Astrocyte of the hippocampus (primary cell): ENCODE measurements around the gene GGT7.
"Not testable (repeated sequence)": the region's sequence is repeated elsewhere in the genome, so short reads cannot be mapped to it uniquely, and the experiment has no call there.

ENCODE experiments used
- DNase-seq: peaks from one replicate; pipeline ENCODE4 v3.0.0; 2011; ENCODE audit warnings: low read depth, low spot score

Gene GGT7

DNA sequence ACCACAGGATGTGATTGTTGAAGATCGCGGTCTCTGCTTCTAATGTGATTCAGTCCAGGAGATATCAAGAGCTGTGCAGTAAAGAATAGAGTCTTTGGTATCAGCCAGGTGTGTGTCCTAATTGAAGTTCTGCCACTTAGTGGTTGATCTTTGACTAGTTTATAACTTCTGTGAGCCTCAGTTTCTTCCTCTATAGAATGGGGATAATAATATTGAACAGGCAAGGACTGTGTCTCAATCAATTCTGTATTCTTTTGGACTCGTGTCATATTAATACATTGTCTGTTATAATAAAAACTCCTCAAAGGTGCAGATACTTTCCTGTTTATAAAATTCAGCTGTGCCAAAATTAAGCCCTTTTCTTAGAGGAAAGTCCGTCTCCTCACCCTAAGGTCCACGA, 24.1 kb downstream of the GGT7 start:
- no peak for DNase-seq

GRCh38 chr20:34843421-34843820, 29.2 kb downstream of the GGT7 start:
- no peak for DNase-seq

- DNase-seq, result no peak
These were observed 30.5 kb downstream of the GGT7 start for GRCh38 chr20:34842143-34842542.

GRCh38 chr20:34834459-34834893, 38.2 kb downstream of the GGT7 start:
- peak; percentile 48 for DNase-seq

- DNase-seq, result no peak
These were observed 40.7 kb downstream of the GGT7 start for GRCh38 chr20:34831936-34832335.

GRCh38 chr20:34829191-34829590, 43.5 kb downstream of the GGT7 start:
- no peak for DNase-seq

DNA sequence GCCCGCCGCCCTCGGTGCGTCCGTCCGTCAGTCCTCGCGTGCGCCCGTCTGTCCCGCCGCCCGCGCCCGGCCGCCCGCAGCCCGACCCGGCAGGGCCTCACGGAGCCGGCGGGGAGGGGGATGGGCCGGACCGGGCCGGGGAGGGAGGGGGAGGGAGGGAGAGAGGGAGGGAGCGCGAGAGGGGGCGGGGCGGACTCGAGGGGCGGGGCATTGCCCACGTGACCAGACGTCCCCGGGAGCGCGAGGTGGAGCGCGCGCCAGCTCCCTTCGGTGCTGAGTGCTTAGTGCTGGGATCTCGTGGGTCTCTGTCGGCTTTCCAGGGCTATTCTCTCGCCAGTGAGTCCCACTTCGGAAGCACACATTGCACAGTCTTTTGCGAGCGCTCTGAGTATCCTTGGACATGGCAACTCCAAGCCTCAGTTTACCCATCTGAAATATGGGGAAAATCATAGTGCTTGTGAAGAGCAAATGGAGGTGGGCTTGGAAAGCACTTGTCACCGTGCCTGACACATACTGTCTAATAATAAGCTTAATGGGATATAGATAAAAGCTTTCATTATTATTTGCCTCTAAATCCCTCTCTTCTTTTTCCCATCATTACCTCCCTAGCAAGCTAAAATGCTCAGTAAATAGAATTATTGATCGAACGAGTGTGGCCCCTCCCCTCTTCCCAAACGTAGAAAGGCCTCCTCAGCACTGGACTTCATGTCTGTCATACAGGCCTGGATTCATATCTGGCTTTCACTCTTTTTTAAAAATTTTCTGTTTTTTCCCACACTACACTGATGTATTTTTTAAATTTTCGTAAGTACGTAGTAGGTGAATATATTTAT, 46.9 kb downstream of the GGT7 start, which contains the start of gene NCOA6:
Gene NCOA6 (minus strand): TSS at position 122 of the 833 bp plus-strand sequence. CDS start 43,296 bp downstream, outside the sequence.
- DNase-seq, result peak; percentile 90

DNA sequence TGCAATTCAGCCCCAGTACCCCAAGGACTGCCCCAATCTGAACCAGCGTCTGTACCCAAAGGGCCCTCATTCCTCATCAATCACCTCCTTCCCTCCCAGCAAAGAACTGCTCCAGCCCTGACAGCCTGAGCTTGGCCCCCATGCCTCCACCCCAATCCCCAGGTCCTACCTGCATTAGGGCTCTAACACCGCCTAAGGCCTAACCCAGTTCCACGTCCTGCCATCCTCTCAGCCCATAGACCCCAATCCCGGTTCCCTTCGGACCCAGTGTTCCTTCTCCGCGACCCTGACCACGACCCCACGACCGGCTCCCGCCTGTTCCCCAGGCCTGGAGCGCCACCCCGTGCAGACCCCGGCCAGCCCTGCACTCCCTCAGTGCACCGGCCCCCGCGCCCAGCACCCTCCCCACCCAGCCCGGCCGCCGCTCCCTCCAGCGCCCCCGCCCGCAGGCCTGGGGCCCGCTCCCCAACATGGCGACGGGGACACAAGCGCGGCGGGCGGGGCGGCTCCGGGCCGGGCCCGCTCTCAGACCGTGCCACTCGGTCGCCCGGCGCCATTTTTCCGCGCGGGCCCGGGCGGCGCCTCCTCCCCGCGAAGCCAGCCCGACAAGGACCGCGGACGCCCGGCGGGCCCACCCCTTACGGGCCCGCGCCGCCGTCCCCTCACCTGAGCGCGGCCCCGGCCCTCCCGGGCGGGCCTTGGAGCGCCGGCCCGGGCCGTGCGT, 47.7 kb downstream of the GGT7 start:
- DNase-seq, result peak; percentile 82

GRCh38 chr20:34824452-34824805, 48.2 kb downstream of the GGT7 start:
- DNase-seq, result peak; percentile 52

- DNase-seq, result no peak
These were observed 48.6 kb downstream of the GGT7 start for GRCh38 chr20:34824026-34824425.

- no peak for DNase-seq
These were observed 51.7 kb downstream of the GGT7 start for GRCh38 chr20:34820805-34821578.

- DNase-seq, result no peak
These were observed 54.9 kb downstream of the GGT7 start for GRCh38 chr20:34817801-34818200.

DNA sequence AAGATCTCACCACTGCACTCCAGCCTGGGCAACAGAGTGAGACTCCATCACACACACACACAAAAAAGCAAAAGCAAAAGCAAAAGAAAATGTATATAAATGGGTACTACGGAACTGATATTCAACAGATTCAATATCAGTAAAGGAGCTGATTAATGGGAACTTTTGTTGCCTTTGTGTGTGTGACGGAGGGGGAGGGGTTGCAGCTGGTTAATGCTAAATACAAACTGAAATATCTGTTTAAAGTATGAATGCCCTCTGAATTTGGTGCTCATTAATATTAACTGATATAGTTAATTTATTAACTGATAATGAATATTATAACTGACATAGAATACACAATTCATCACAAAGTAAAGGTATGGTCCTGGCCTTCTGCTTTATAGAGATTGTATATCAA, 55.6 kb downstream of the GGT7 start:
- DNase-seq, result no peak

- DNase-seq, result peak; percentile 21
These were observed 57.0 kb downstream of the GGT7 start for GRCh38 chr20:34815636-34816035.

- no peak for DNase-seq
These were observed 64.1 kb downstream of the GGT7 start for GRCh38 chr20:34808583-34808982.

DNA sequence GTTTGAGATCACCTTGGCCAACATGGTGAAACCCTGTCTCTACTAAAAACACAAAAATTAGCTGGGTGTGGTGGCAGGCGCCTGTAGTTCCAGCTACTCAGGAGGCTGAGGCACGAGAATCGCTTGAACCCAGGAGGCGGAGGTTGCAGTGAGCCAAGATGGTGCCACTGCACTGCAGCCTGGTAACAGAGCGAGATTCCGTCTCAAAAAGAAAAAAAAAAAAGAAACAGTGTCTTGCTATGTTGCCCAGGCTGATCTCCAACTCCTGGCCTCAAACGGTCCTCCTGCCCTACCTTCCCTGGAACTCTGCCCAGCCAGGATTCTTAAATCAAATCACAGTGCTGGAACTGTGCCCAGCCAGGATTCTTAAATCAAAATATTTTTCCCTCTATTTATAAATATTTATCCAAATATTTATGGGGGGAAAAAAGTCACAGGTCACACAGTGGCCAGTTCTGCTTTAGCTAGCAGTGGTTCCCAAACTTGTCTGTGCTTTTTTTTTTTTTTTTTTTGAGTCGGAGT, 64.7 kb downstream of the GGT7 start:
- DNase-seq, result not testable (repeated sequence)

DNA sequence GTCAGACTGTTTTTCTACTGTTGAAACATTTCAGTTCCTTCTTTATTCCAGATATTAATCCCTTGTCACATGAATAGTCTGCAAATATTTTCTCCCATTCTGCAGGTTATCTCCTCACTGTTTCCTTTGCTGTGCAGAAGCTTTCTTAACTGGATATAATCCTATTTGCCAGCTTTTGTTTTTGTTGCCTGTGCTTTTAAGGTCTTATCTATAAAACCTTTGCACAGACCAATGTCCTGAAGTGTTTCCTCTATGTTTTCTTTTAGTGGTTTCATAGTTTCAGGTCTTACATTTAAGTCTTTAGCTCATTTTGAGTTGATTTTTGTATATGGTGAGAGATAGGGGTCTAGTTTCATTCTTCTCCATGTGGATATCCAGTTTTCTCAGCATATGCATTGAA, 66.4 kb downstream of the GGT7 start:
- no peak for DNase-seq

DNA sequence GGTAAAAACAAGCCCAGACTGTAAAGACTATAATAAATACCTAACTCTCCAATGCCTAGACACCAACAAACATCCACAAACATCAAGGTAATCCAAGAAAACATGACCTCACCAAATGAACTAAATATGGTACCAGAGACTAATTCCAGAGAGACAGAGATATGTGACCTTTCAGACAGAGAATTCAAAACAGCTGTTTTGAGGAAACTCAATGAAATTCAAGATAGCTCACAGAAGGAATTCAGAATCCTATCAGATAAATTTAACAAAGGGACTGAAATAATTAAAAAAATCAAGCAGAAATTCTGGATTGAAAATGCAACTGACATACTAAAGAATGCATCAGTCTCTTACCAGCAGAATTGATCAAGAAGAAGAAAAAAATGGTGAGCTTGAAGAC, 73.8 kb downstream of the GGT7 start:
- no peak for DNase-seq

- no peak for DNase-seq
These were observed 74.3 kb downstream of the GGT7 start for GRCh38 chr20:34798328-34798727.

- DNase-seq, result no peak
These were observed 75.4 kb downstream of the GGT7 start for GRCh38 chr20:34797012-34797995.
